NT2/D1 (cell line): ENCODE data around the gene TPK1.

Source experiments
- DNase-seq: peaks from one replicate; pipeline ENCODE4 v3.0.0-alpha.2; 2011; ENCODE audit warnings: low read depth, low spot score
- H3K27me3 ChIP-seq: 2 replicates; pipeline ENCODE4 v1.6.0; 2011; ENCODE audit warnings: mild to moderate bottlenecking; ENCODE audit not compliant: insufficient read length, insufficient read depth
- H3K36me3 ChIP-seq: 2 replicates; pipeline ENCODE4 v1.6.1; 2011; ENCODE audit warnings: mild to moderate bottlenecking, low read length, mixed read lengths; ENCODE audit not compliant: insufficient read depth, insufficient read length
- H3K4me1 ChIP-seq: 2 replicates; pipeline ENCODE4 v1.5.1; 2011; ENCODE audit not compliant: insufficient read depth, insufficient read length
- H3K4me3 ChIP-seq: 2 replicates; pipeline ENCODE4 v1.5.1; 2011; ENCODE audit warnings: low read depth; ENCODE audit not compliant: insufficient read length
- H3K9ac ChIP-seq: 2 replicates; pipeline ENCODE4 v1.6.0; 2011; ENCODE audit warnings: low read depth; ENCODE audit not compliant: insufficient read length
- H3K9me3 ChIP-seq: 2 replicates; pipeline ENCODE4 v1.5.1; 2011; ENCODE audit warnings: mild to moderate bottlenecking, low read length; ENCODE audit not compliant: insufficient read depth
- SUZ12 ChIP-seq: IDR thresholded peaks from 2 replicates; pipeline ENCODE4 v1.6.1; 2011; ENCODE audit not compliant: insufficient read length, insufficient read depth; ENCODE audit errors: extremely low read depth
- YY1 ChIP-seq: IDR thresholded peaks from 2 replicates; pipeline ENCODE4 v1.6.1; 2011; ENCODE audit not compliant: insufficient read length, insufficient read depth
- ZNF274 ChIP-seq: IDR thresholded peaks from 2 replicates; pipeline ENCODE4 v1.6.1; 2011; ENCODE audit warnings: mild to moderate bottlenecking, low read depth, low read length

Gene TPK1

GRCh38 chr7:144862612-144863319 lies 26.9 kb upstream of the TPK1 start:
- DNase-seq, result no peak
- TF ChIP-seq YY1 (no peak), SUZ12 (no peak), ZNF274 (no peak)
- Histone ChIP-seq H3K4me1 (no peaks in the 10 kb centered on the region), H3K9ac (no peak overlapping the region), H3K36me3 (no peaks in the 10 kb centered on the region), H3K4me3 (no peak overlapping the region), H3K9me3 (no peaks in the 10 kb centered on the region), H3K27me3 (no peaks in the 10 kb centered on the region)

GRCh38 chr7:144859739-144860138 lies 23.9 kb upstream of the TPK1 start:
- TF ChIP-seq ZNF274 (no peak), SUZ12 (no peak), YY1 (no peak)
- Histone ChIP-seq H3K9me3 (no peaks in the 10 kb centered on the region), H3K27me3 (no peaks in the 10 kb centered on the region), H3K9ac (no peak overlapping the region), H3K36me3 (no peaks in the 10 kb centered on the region), H3K4me3 (no peak overlapping the region), H3K4me1 (no peaks in the 10 kb centered on the region)
- no peak for DNase-seq

- TF ChIP-seq YY1 (no peak), ZNF274 (no peak), SUZ12 (no peak)
Observed at GRCh38 chr7:144857463-144857862, 21.6 kb upstream of the TPK1 start.

GRCh38 chr7:144854839-144855424 lies 19.1 kb upstream of the TPK1 start:
- Histone ChIP-seq H3K9me3 (no peaks in the 10 kb centered on the region), H3K4me1 (no peaks in the 10 kb centered on the region), H3K9ac (no peak overlapping the region), H3K27me3 (no peaks in the 10 kb centered on the region), H3K36me3 (no peaks in the 10 kb centered on the region), H3K4me3 (no peak overlapping the region)
- DNase-seq, result no peak
- no peak for TF ChIP-seq ZNF274
- no peak for TF ChIP-seq YY1
- no peak for TF ChIP-seq SUZ12

More at GRCh38 chr7:144857463-144857862, 21.6 kb upstream of the TPK1 start:
- H3K9ac ChIP-seq, result no peak overlapping the region
- H3K27me3 ChIP-seq, result no peaks in the 10 kb centered on the region
- H3K9me3 ChIP-seq, result no peaks in the 10 kb centered on the region
- no peak for DNase-seq
- H3K36me3 ChIP-seq, result no peaks in the 10 kb centered on the region
- no peak overlapping the region for H3K4me3 ChIP-seq
- no peaks in the 10 kb centered on the region for H3K4me1 ChIP-seq

GRCh38 chr7:144853542-144853941 lies 17.7 kb upstream of the TPK1 start:
- Histone ChIP-seq H3K9me3 (no peaks in the 10 kb centered on the region), H3K9ac (no peak overlapping the region), H3K36me3 (no peaks in the 10 kb centered on the region), H3K27me3 (no peaks in the 10 kb centered on the region), H3K4me3 (no peak overlapping the region), H3K4me1 (no peaks in the 10 kb centered on the region)
- no peak for DNase-seq
- TF ChIP-seq YY1 (no peak), SUZ12 (no peak), ZNF274 (no peak)

GRCh38 chr7:144848078-144848477 lies 12.2 kb upstream of the TPK1 start:
- H3K9ac ChIP-seq, result no peak overlapping the region
- no peaks in the 10 kb centered on the region for H3K27me3 ChIP-seq
- H3K4me1 ChIP-seq, result no peaks in the 10 kb centered on the region
- no peaks in the 10 kb centered on the region for H3K9me3 ChIP-seq
- no peak for DNase-seq
- TF ChIP-seq YY1, result no peak
- TF ChIP-seq SUZ12, result no peak
- TF ChIP-seq ZNF274, result no peak
- no peaks in the 10 kb centered on the region for H3K36me3 ChIP-seq
- H3K4me3 ChIP-seq, result no peak overlapping the region

- no peaks in the 10 kb centered on the region for H3K4me1 ChIP-seq
- no peak overlapping the region for H3K9ac ChIP-seq
- no peaks in the 10 kb centered on the region for H3K27me3 ChIP-seq
- no peaks in the 10 kb centered on the region for H3K9me3 ChIP-seq
- H3K36me3 ChIP-seq, result no peaks in the 10 kb centered on the region
- H3K4me3 ChIP-seq, result no peak overlapping the region
- no peak for TF ChIP-seq YY1
- peak; percentile 42 for DNase-seq
Observed at GRCh38 chr7:144842377-144842851, 6.6 kb upstream of the TPK1 start.
